HG03064 (cell line): ENCODE results near the gene HOGA1.

Source experiments
- ATAC-seq: cut with Tn5 transposase; IDR thresholded peaks from one replicate; pipeline ENCODE4 v1.9.1; 2021; ENCODE audit warnings: low read depth; ENCODE audit not compliant: unreplicated experiment

Gene HOGA1

DNA sequence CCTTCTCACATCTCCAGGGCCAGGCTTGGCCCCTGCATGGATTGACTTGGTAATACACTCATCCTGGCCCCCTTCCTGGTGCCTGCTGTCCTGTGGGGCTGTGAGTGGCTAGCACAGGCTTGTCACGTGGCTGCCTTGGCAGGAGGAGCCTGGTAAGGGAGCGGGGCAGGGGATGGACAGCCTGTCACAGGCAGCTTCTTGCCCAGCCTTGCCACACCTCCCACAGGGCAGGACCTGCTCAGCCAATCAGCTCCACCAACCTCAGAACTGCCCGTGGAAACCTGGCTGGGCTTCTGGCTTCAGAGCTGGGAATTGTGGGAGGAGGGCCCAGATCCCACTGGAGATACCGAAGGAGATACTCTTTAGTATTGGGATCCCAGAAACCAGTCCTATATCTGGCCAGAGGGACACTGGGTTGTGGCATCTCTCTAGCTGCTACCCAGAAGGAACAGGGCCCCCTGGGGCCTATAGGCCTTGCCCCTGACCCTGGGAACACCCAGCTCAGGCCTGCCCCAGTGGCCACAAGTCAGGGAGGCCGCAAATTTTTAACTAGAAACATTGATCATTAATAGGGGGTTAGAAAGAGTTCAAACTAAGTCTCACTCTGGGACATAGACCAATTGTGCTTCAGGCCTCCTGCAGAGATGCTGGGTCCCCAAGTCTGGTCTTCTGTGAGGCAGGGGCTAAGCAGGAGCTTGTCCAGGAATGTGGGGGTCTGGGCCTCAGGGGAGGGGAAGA lies at the start of gene HOGA1:
Gene HOGA1 (plus strand): TSS at position 330 of the 738 bp plus-strand sequence. CDS start 315 bp downstream, at position 645.
- ATAC-seq: no peak

DNA sequence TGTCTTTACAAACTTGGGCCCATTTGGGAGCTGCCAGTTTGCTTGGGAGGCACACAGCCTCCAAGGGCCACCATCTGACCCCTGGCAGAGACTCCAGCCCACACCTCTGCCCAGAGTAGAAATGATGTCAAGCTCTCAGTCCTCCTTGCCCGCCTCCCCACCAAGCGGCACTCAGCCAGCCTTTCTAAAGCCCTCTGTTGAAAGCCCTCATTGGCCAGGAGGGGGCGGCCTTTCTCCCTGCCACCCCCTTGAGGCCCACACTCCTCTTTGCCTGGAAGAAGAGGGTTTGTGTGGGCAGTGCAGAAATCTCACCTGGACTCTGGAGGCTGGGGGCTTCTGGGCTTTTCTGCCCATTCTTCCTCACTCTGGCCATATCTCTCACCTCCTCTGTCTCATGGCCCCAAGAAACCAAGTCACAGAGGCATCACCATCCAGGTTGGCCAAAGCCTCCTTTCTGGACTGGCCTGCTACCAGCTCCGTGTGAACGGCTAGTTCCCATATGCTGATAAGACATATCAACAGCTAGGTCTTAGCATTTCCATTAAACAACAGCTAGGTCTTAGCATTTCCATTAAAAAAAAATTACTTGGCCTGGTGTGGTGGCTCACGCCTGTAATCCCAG lies 49.3 kb upstream of the HOGA1 start:
- no peak for ATAC-seq

DNA sequence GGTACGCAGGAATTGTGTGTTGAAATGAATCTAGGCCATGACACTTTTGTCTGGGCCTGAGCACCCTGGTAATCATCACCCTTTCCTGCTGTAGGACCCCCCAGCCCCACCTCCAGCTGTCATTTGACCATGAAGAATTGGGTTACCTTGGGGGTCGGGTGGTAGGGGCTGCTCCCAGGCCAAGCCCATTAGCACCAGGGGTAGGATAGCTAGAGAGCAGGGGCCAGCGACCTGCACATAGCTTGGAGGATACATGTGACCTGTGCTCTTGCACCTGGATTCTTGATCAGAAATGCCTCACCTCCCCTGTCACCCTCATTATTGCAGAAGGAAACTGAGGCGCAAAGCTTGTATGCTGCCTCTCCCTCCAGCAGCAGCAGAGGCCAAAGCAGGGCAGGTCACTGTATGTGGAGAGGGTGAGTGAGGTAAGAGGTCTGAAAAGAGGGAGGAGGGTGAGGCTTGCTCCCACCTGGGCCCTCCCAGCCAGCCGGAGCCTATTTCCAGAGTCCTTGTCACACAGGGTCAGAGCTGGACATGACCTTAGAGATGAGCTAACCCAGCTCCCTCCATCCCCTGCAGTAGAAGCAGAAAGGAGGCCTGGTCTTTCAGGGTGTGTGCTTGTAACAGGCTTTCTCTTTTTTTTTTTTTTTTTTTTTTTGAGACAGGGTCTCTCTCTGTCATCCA lies 46.9 kb upstream of the HOGA1 start:
- no peak for ATAC-seq

DNA sequence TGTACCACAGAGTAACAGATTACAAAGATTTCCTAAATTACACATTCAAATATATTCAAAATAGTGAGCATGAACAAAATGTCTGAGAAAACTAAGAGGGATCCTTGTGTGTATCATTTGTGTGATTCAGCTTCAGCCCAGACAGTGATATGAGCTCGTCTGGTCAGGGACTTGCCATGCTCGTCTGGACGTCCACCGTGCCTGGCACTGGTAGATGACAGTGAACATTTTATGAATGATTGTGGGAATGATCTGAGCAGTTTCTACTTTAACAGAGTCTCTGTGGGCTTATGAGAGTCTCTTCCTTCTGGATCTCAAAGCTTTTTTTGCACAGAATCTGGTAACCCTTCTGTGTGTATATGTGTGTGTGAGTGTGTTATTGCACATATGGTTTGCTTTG lies 45.8 kb upstream of the HOGA1 start:
- ATAC-seq: no peak

DNA sequence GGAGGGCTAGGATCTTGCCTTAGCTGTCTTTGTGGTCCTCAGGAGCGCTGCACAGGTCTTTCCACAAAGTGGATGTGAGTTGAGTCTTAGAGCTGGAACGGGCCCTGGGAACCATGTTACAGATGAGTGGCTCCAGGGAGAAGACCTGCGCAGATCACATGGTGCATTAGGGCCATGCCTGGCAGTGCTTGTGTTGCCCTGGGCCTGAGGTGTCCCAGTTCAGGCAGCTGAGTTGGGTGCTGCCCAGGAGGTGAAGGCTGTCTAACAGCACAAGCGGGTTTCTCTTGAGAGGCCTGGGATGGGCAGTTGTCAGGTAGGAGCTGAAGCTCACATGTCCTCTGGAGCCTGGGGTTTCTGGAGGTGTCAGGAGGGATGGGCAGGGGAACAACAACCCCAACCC lies 45.4 kb upstream of the HOGA1 start:
- no peak for ATAC-seq

DNA sequence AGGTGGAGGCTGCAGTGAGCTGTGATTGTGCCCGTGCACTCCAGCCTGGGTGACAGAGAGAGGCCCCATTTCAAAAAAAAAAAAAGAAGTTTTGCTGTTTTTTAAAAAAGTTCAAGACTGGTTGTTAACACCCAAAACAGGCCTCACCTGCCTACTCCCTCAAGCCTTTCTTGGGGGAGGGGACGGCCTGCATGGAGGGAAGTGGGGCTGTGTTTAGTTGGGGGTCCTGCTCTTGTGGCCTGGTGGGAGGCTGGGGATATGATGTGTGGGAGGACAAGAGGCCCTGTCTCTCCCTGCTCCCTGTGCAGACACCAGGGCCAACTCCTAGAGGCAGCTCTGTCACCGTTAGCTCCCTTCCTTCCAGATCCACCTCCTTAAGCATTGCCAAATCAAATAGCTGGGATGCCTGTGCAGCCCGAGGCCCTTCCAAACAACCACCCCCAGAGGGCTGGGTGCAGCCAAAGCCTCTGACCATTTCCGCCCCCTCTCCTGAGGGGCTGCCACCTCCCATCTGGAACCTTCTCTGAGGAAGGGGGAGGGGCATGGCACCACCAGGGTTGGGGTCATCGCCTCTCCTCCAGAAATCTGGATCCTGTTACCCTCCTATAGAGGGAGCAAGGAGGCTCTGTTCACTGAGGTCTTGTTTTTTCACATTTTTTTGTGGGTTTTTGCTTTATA lies 44.5 kb upstream of the HOGA1 start:
- no peak for ATAC-seq

DNA sequence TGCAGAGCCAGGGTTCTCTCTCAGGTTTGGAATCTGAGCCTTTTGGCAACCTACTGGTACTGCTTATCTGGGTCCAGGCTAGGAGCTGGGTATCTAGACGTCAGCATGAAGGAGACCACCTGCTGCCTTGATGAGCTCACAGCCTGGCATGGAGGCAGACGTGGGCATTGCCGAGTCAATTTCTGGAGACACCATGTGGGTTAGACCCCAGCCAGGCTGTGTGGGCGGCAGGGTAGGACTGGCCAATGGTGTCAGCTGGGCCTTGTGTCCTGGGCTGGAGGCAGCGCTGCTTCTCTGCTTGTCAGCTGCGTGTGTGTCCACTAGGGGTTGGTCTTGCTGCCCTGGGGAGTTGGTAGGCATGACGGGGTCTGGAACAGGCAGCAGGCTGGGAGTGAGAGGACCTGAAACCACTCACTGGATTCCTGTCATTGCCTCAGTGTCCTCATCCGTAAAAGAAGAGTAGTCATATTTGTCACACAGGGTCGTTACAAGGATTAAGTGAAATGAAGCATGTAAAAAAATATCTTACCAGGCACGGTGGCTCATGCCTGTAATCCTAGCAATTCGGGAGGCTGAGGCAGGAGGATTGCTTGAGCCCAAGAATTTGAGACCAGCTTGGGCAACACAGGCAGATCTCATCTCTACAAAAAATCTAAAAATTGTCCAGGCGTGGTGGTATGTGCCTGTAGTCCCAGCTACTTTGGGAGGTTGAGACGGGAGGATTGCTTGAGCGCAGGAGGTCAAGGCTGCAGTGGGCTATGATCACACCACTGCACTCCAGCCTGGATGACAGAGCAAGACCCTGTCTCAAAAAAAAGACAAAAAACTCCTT lies 43.3 kb upstream of the HOGA1 start:
- no peak for ATAC-seq

DNA sequence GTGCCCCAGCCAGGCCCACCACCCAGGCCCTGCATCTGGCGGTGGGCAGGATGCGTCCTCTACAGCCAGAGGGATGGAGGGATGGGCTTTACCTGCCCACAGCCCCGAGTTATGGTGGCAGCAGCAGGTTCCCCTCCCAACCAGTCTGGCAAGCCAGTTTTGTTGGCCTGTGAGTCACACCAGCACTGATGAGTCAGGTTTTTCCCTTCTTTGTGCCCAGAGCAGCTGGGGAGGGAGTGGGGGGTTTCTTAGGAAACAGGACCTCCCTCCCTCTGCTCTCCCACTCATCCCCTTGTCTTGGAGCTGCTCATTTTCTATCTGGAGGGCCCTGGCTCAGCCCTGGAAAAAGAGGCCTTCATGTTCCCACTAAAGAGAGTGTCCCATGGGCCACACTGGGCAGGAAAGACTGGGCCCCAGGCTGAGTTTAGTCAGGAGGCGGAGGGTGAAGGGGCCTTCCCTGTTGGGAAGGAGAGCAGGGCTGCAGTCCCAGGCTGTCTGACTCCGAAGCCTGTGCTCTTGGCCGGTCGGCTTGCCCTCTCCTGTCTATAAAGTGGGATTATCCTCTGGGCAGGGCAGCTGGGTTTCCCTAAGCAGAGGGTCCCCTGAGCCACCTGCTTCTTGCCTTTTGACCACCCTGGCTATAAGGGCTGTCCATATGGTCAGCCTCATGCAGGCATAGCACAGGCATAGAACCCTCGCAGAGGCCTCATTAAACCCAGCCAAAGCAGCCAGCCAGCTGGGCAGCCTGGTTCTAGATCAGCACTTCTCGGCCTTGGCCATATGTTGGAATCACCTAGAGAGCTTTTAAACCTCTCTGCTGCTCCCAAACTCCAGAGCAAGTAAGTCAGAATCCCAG lies 41.8 kb upstream of the HOGA1 start:
- ATAC-seq: no peak

DNA sequence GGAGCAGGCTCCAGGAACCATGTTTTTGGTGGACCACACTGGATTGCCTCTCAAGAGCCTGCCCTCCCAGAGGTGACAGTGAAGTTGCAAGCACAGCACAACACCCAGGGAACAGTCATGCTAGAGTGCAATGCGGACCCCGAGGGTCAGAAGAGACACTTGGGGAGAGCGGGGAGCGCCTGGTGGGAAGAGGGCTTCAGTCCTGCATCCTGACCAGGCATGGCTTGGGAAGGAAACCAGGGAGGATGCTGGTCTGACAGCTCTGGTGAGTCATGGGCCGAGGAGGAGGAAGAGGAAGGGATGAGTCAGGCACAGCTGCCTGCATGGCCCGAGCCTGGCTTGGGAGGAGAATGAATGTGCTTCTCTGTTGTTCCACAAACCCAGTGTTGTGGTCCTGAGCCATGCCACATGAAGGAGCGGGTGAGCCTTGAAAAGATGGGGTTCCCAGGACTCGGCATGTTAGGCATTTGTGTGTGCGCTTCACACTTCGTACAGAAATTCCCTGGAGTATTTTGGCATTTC lies 41.1 kb upstream of the HOGA1 start:
- no peak for ATAC-seq

DNA sequence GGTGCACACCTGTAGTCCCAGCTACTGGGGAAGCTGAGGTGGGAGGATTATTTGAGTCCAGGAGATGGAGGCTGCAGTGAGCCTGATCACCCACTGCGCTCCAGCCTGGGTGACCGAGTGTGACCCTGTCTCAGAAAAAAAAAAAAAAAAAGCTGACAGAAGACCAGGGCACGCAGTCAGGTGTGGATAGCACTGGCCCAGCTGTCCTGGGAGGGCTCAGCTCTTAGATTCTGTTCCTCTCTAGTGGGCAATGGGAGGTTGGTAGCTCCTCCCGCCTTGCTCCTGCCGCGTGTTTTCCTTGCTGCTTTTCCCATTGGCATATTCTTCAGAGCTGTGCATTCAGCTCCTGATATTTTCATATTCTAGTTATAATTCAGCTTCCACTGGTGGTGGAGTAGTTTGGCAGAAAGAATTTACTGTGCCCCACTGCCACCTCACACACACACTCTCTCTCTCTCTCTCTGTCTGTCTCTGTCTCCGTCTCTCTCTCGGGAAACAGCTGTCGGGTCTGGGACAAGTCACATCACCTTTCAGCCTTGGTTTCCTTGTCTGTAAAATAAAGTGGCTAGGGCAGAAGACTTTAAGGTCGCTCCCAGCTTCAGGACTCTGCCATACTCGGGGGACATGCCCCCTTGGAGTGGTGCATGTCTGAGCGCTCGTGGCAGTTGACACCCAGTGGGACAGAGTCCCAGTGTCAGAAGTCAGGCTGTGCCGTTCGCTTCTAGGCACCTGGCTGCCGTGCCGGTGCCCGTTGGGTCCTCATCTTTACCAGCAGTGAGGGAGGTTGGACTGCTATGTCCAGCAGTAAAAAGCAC lies 37.5 kb upstream of the HOGA1 start:
- ATAC-seq: no peak

DNA sequence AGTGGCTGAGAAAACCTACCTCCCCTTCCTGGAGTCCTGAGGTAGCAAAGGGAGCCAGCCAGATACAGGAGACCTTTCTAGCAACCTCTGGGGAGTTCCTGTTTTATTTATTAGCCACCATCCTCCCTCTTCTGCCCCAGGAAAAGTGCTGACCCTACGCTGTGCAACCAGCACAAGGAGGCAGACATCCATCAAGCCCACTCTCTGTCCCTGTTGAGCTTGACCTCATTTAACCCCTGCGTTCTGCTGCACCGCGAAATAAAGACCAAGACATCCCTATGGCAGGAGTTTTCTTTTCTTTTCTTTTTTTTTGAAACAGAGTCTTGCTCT lies 37.0 kb upstream of the HOGA1 start:
- ATAC-seq: no peak

DNA sequence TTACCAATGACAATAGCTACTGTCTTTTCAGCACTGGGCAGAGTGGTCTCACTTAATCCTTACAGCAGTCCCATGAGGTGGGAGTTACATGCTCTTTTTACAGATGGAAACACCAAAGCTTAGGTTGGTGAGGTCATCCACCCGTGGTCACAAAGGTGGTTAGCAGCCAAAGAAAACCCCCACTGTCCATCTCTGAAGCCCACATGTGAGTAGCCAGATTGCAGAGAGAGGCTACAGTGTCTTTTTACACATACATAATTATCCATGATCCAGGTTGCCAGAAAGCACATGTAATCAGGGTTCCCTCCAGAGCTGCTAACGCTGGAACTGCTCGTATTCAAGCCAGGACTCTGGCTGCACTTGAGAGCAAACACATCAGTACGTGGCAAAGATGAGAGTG lies 36.2 kb upstream of the HOGA1 start:
- no peak for ATAC-seq

DNA sequence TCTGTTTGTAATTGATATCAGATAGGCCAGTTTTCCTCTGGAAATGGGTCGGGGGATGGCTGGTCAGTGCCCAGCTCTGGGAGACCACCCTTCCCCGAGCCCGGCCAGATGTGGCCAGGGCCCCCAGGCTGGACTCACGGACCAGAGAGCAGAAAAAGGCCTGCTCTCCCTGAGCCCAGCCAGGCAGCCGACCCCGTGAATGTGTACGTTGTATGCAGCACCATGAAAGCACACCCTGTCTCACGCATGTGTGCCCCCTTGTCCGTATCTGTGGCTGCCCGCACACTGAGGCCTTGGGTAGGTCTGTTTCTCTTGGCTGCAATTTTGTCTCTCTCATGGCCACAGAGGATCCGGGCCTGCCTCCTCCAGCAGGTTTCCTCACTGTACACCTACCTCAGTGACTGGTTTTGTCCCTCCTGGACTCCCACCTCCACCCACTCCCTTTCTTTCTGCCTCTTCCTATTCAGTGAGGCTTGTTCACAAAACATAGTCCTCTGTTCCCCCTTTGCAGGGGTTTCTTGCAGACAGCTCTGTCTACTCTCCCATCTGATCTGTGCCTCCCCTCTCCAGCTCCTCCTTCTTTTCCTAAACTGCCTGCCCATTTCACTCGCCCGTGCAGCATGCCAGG lies 35.2 kb upstream of the HOGA1 start:
- no peak for ATAC-seq

DNA sequence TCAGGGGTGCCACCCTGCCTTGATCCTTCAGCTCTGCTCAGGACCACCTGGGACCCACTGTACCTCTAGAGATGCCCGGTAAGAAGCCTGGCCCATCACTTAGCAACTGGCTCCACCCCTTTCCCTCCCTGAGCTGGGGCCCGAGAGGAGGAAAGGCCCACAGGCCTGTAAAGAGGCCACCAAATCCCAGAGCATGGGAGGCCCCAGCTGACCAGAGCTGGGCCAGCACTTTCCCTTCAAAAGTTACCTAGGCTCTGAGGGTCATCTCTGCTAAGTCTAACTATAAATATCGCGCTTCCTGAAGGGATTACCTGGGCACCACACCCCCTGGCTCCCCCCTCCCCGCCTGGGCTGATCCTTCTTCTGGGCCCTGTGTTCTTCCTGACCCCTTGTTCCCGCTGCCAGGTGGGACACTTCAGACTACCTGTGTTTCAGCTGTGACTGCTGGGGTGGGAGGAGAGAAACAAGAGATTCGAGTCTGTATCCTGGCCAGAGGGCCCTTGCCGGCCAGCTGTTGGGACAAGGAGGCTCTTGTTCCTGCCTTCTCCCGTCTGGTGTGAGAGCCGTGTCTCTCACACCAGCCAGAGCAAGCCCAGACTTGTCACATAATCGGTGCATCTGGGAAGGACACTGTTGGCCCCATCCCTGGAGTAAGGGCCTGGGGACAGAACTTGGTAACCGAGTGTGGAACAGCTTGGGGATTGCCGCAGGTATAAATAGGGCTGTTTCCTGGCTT lies 34.4 kb upstream of the HOGA1 start:
- no peak for ATAC-seq

DNA sequence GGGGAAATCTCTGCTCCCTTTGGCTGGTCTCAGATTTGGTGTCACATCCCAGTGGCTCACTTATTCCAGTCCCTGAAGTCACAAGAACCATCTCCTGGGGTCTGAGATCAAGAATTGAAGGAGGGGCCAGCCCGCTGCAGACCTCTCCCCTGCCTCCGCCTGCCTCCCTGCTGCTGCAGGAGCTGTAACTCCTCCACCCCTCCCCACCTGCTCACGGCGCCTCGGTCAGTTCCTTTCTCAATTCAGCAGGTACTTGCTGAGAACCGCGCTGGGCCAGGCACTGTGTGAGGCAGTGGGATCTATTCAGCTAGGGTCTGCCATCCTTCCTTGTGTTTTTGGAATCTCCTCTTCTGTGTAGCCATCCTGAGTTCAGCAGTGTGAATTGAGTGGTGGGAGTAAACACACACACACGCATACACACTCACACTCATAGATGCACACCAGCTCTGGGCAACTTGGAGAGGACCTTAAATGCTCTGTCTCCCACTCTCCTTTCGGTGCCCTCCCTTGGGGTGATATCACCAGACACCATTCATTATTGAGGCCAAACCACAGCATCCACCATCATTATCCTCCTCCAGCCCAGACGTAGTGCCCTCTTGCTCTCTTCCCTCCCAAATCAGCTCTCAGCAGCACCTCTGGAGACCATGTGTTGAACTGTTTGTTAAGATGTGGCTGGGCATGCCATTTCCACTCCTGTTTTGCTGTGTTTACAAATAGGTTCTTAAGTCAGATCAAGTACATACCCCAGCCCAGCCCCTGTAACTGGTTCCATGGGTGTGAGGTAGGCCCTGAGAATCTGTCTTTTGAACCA lies 33.6 kb upstream of the HOGA1 start:
- no peak for ATAC-seq

DNA sequence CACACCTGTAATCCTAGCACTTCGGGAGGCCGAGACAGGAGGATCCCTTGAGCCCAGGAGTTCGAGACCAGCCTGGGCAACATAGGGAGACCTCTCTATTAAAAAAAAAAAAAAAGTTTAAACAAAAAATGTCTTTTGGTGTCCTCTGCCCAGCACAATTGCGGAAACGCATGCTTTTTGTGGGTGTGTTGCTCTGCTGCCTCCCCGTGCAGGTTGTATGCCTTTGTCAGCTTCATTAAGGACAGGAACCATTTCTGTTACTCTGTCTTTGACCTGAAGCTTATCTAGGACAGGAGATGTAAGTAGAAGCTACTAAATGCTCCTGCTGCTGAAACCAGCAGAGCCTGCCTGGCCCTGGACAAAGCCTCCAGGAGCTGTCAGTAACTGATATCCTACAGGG lies 32.9 kb upstream of the HOGA1 start:
- no peak for ATAC-seq

DNA sequence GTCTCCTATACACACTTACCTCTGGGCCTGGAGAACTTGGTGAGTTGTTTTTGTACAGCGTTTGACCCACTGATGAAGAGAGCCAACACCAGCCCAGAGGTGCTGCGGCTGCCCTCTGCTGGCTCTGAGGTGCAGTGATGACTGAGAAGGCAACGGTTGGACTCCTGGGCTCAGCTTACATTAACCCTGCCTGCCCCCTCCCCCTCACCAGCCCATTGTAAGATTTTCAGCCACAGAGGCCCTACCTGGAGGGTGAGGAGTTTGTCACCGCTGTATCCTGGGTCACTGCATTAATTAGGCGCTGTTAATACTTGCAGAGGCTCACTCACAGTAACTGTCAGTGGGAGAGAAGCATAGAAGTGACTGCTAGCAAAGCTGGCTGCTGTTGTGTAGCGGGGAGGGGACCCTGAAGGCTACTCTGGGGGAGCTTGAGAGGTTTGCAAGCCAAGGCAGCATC lies 30.6 kb upstream of the HOGA1 start:
- ATAC-seq: no peak
